T47D (cell line): Measurements from ENCODE around the gene RBM26.
A peak's percentile ranks its signal among the peaks of the same experiment; 100 is the strongest.

ENCODE experiments used
- DNase-seq, 2 experiments: peaks; one replicate each; pipeline versions ENCODE4 v3.0.0 to v3.0.0-alpha.2; 2011 to 2012; ENCODE audit warnings: low read depth in 1 of 2, low spot score in 1 of 2
- JUND ChIP-seq: IDR thresholded peaks from 2 replicates; pipeline ENCODE4 v1.6.1; 2012; ENCODE audit warnings: low read depth
- in situ Hi-C: cut with HindIII; loops from 2 replicates; pipeline ENCODE4 v1.10.0; 2016; ENCODE audit warnings: low sequenced_read_pairs, low pct_unique_long_range_greater_than_20kb

The RBM26 gene

DNA sequence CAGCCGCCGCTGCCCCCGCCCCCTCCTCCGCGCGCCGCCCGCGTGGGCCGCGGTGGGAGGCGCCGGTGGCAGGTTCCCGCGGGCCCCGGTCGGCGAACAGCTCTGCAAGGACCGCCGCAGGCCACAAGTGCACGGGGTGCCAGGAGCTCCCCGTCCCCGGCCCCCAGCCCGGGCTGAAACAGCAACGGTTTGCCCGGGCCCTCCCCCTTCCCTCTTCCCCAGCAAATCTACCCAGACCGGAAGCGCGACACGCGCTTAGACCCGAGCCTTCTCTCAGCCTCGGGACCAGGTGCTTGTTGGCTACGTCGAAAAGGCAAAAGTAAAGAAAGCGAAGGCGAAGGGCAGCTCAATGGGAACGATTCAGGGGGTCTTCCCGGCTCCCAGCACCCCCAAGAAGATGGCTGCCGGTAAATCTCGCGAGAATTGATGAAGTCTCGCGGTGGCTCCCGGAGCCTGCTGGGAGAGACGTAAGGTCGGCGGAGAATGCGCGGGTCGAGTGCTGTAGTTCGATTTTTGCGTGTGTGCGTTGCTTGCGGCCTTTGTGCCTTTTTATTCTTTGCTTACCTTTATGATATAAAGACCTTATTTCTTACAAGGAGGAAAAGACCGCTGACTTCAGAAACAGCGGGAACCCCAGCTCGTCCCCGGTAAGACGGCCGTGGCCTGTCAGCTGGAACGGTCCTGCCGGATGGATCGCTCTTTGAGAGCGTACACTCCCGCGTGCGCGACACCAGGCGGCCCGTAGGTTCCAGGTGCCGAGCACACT lies at the start of gene RBM26:
RBM26 (minus strand) TSS at position 425 of the 766 bp plus-strand sequence. CDS start 481 bp downstream, outside the sequence.
- in situ Hi-C loops: no loop called here
- DNase-seq: peak; percentile 83 to 95
- TF ChIP-seq JUND: no peak

DNA sequence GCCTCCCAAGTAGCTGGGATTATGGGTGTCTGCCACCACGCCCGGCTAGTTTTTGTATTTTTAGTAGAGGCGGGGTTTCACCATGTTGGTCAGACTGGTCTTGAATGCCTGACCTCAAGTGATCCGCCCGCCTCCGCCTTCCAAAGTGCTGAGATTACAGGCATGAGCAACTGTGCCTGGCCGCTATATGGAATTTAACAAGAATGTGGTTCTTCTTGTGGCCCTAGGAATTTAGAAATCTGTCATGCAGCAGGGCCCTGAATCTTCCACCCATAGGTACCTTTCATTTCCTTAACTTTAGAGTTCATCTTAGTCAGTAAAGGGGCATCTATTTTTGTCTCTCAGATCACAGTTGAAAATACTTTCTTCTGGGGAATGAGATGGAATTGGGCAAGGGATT lies 49.3 kb upstream of the RBM26 start:
- in situ Hi-C loops: no loop called here
- DNase-seq: no peak
- TF ChIP-seq JUND: no peak

GRCh38 chr13:79452239-79452913 lies 46.3 kb upstream of the RBM26 start:
- no peak for TF ChIP-seq JUND
- in situ Hi-C loops: no loop called here
- DNase-seq: no peak

DNA sequence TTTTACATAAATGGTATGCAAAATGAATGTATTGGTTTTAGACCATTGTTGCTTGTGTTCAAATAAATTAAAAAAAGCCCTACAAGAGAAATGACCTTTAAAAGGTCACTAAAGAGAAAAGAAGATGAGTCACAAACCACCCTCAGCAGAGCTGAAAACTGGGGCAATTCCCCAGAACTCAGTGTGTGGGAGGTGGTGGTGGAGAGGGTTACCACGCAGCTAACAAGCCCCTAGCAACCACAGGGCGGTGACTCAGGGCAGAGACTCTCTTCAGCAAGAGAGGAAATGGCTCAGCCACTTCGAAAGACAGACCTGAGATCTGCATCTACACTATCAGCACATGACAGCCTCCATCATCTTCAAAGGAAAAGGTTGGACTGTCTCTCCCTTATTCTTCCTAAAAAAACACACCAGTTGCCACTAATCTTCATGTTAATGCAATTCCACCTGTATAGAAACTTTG lies 45.5 kb upstream of the RBM26 start:
- TF ChIP-seq JUND: no peak
- in situ Hi-C loops: no loop called here
- DNase-seq: no peak

GRCh38 chr13:79450110-79450509 lies 44.1 kb upstream of the RBM26 start:
- DNase-seq: no peak
- in situ Hi-C loops: no loop called here

GRCh38 chr13:79448413-79448812 lies 42.4 kb upstream of the RBM26 start:
- in situ Hi-C loops: no loop called here
- no peak for TF ChIP-seq JUND
- DNase-seq: no peak

More at GRCh38 chr13:79450110-79450509, 44.1 kb upstream of the RBM26 start:
- TF ChIP-seq JUND: no peak

GRCh38 chr13:79447741-79448140 lies 41.7 kb upstream of the RBM26 start:
- no peak for TF ChIP-seq JUND
- in situ Hi-C loops: no loop called here

GRCh38 chr13:79447141-79447540 lies 41.1 kb upstream of the RBM26 start:
- no peak for TF ChIP-seq JUND
- in situ Hi-C loops: no loop called here
- DNase-seq: no peak

More at GRCh38 chr13:79447741-79448140, 41.7 kb upstream of the RBM26 start:
- no peak for DNase-seq

DNA sequence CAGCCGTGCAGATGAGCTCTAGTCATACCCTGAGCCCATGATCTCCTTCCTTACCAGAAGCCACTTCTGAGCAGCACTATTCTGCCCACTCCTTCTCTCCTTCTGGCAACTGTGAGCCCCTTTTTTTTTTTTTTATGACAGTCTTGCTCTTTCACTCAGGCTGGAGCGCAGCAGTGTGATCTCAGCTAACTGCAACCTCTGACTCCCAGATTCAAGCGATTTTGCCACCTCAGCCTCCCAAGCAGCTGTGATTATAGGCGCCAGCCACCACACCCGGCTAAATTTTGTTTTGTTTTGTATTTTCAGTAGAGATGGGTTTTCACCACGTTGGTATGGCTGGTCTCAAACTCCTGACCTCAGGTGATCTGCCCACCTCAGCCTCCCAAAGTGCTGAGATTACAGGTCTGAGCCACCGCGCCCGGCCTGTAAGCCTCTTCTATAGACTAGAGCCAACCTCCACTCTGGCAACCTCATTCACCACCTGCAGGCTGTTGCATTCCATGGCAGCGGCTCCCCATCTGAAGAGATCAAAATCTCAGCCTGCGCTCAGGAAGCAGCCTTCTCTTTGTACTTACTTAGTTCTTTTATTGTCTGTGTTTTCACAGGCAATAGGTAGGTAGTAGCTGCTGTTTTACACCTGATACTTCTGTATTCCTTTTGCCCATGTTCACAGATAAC lies 40.1 kb upstream of the RBM26 start:
- in situ Hi-C loops: no loop called here
- DNase-seq: peak; percentile 11 to 76
- TF ChIP-seq JUND: no peak

GRCh38 chr13:79442706-79443105 lies 36.7 kb upstream of the RBM26 start:
- no peak for DNase-seq
- TF ChIP-seq JUND: no peak
- in situ Hi-C loops: no loop called here

GRCh38 chr13:79442221-79442620 lies 36.2 kb upstream of the RBM26 start:
- in situ Hi-C loops: no loop called here

GRCh38 chr13:79440958-79441528 lies 35.0 kb upstream of the RBM26 start:
- in situ Hi-C loops: no loop called here
- no peak for TF ChIP-seq JUND
- DNase-seq: no peak

More at GRCh38 chr13:79442221-79442620, 36.2 kb upstream of the RBM26 start:
- DNase-seq: no peak
- TF ChIP-seq JUND: no peak
